GM18858 (cell line): ENCODE measurements around the gene TENM4.

ENCODE experiments used
- ATAC-seq: cut with Tn5 transposase; IDR thresholded peaks from one replicate; pipeline ENCODE4 v1.9.1; 2021; ENCODE audit not compliant: unreplicated experiment

Gene TENM4

GRCh38 chr11:78773492-78773891 lies 667.3 kb downstream of the TENM4 start:
- no peak for ATAC-seq

GRCh38 chr11:78773077-78773476 lies 667.8 kb downstream of the TENM4 start:
- ATAC-seq = no peak

- no peak for ATAC-seq
These were observed 668.6 kb downstream of the TENM4 start for GRCh38 chr11:78772186-78772585.

GRCh38 chr11:78770931-78771330 lies 669.9 kb downstream of the TENM4 start:
- ATAC-seq = no peak

GRCh38 chr11:78768971-78769370 lies 671.9 kb downstream of the TENM4 start:
- ATAC-seq = no peak

GRCh38 chr11:78768345-78768744 lies 672.5 kb downstream of the TENM4 start:
- no peak for ATAC-seq

- no peak for ATAC-seq
These were observed 673.5 kb downstream of the TENM4 start for GRCh38 chr11:78767027-78767932.

GRCh38 chr11:78764946-78765345 lies 675.9 kb downstream of the TENM4 start:
- ATAC-seq = no peak

- ATAC-seq = no peak
These were observed 677.2 kb downstream of the TENM4 start for GRCh38 chr11:78763664-78764063.

GRCh38 chr11:78762105-78762504 lies 678.7 kb downstream of the TENM4 start:
- ATAC-seq = no peak

GRCh38 chr11:78759071-78759470 lies 681.8 kb downstream of the TENM4 start:
- ATAC-seq = no peak

GRCh38 chr11:78753297-78753696 lies 687.5 kb downstream of the TENM4 start:
- ATAC-seq = no peak

GRCh38 chr11:78752494-78752893 lies 688.3 kb downstream of the TENM4 start:
- ATAC-seq = no peak

- no peak for ATAC-seq
These were observed 691.7 kb downstream of the TENM4 start for GRCh38 chr11:78748918-78749690.

GRCh38 chr11:78744949-78745348 lies 695.9 kb downstream of the TENM4 start:
- ATAC-seq = no peak

- ATAC-seq = no peak
These were observed 696.6 kb downstream of the TENM4 start for GRCh38 chr11:78744202-78744601.

GRCh38 chr11:78742430-78742829 lies 698.4 kb downstream of the TENM4 start:
- ATAC-seq = no peak

- no peak for ATAC-seq
These were observed 699.1 kb downstream of the TENM4 start for GRCh38 chr11:78741741-78742140.

- ATAC-seq = no peak
These were observed 700.4 kb downstream of the TENM4 start for GRCh38 chr11:78740199-78741071.

GRCh38 chr11:78737891-78738290 lies 702.9 kb downstream of the TENM4 start:
- ATAC-seq = no peak

- ATAC-seq = no peak
These were observed 703.5 kb downstream of the TENM4 start for GRCh38 chr11:78737301-78737700.
